CD4-positive, CD25-positive, alpha-beta regulatory T cell (primary cell): ENCODE results near the gene MAPK1. TPM values are rescaled to one million over a fixed set of nuclear protein-coding genes. Genes with fewer than 3 reads are reported as not detected.

Experiments
- ATAC-seq, 2 donors: fragments of 150-1000 bp; cut with Tn5 transposase; one replicate each; pipeline ENCODE4 v1.10.0; 2021; ENCODE audit warnings: low read depth in 2 of 2, moderate number of reproducible peaks in 2 of 2, moderate library complexity in 1 of 2
- DNase-seq, 3 donors: peaks; one replicate each; pipeline versions ENCODE4 v3.0.0 to v3.0.0-alpha.2; 2012 to 2022; ENCODE audit warnings: mixed read lengths in 1 of 3
- H3K27ac ChIP-seq: one replicate; pipeline ENCODE4 v1.7.0; 2013; ENCODE audit warnings: mild to moderate bottlenecking, low read length; ENCODE audit not compliant: insufficient read depth, poor library complexity, severe bottlenecking
- H3K27me3 ChIP-seq: one replicate; pipeline ENCODE4 v1.7.0; 2013; ENCODE audit warnings: low read length; ENCODE audit not compliant: control insufficient read depth, insufficient read depth
- H3K36me3 ChIP-seq: one replicate; pipeline ENCODE4 v1.7.0; 2013; ENCODE audit warnings: mild to moderate bottlenecking, low read length, moderate library complexity; ENCODE audit not compliant: control insufficient read depth, insufficient read depth
- H3K4me1 ChIP-seq: 2 replicates; pipeline ENCODE4 v1.7.0; 2013; ENCODE audit warnings: mild to moderate bottlenecking, low read length; ENCODE audit not compliant: insufficient read depth, control insufficient read depth, poor library complexity, severe bottlenecking
- H3K4me3 ChIP-seq: one replicate; pipeline ENCODE4 v1.7.0; 2013; ENCODE audit warnings: low read depth, mild to moderate bottlenecking, low read length, moderate library complexity
- H3K9me3 ChIP-seq, 2 experiments: 1 replicate in 1 of 2; 2 replicates in 1 of 2; pipeline ENCODE4 v1.7.0; 2013; ENCODE audit warnings: low read length in 2 of 2, mild to moderate bottlenecking in 1 of 2, moderate library complexity in 1 of 2; ENCODE audit not compliant: control insufficient read depth in 2 of 2
- H3K27ac Mint-ChIP-seq, 3 donors: one replicate each; pipeline ENCODE4 v1.8.0; 2020 to 2022; ENCODE audit warnings: mild to moderate bottlenecking in 3 of 3, mixed read lengths in 3 of 3, moderate library complexity in 2 of 3
- H3K27me3 Mint-ChIP-seq: one replicate; pipeline ENCODE4 v1.8.0; 2022; ENCODE audit warnings: mild to moderate bottlenecking, mixed read lengths
- H3K36me3 Mint-ChIP-seq: one replicate; pipeline ENCODE4 v1.8.0; 2020; ENCODE audit warnings: mixed read lengths
- H3K4me1 Mint-ChIP-seq, 4 donors: one replicate each; pipeline ENCODE4 v1.8.0; 2020 to 2022; ENCODE audit warnings: mixed read lengths in 4 of 4, mild to moderate bottlenecking in 1 of 4
- H3K4me3 Mint-ChIP-seq, 4 donors: one replicate each; pipeline ENCODE4 v1.8.0; 2020 to 2022; ENCODE audit warnings: mild to moderate bottlenecking in 4 of 4, mixed read lengths in 4 of 4, moderate library complexity in 3 of 4
- H3K9me3 Mint-ChIP-seq, 7 donors: one replicate each; pipeline ENCODE4 v1.8.0; 2020 to 2022; ENCODE audit warnings: mixed read lengths in 7 of 7, mild to moderate bottlenecking in 3 of 7, moderate library complexity in 2 of 7
- polyA plus RNA-seq, 4 donors: library from polyadenylated mRNA; unstranded; fragments of 300-500 nt; fragmentation: Illumina TruSeq; gene quantifications; one replicate each; pipeline ENCODE4 v1.2.3, GENCODE V29; 2021
- total RNA-seq: library from RNA; stranded (reverse); gene quantifications from one replicate; pipeline ENCODE4 v1.2.3, GENCODE V29; 2022

The MAPK1 gene
- total and polyA plus RNA-seq, 5 donors from 2014 or later = 46.5 to 88.0 (median 75.3) TPM

DNA sequence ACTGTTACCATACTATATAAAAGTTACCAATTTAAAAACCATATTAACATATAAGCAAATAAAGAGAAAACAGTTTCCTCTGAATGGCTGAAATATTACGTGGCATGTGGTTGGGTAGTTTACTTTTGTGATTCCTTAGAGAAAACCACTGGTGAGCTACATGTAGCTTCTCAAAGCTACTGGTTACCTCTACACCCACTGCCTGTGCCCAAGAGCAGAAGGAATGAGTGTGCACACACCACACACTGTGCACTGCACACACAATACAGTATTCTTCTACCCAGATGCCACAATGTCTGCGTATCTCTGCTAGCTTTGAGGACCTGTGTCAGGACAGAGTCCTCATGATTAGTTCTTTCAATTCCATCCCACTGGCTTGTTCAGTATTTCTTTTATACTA, 106.4 kb downstream of the MAPK1 start:
- Histone ChIP-seq H3K27me3 (no peaks in the 10 kb centered on the region), H3K36me3 (peaks cover 58% of the 10 kb centered on the region), H3K4me3 (no peak overlapping the region), H3K4me1 (peaks cover 20% of the 10 kb centered on the region), H3K9me3 (no peaks in the 10 kb centered on the region), H3K27ac (no peak overlapping the region)
- ATAC-seq (no peak), DNase-seq (no peak)
- H3K36me3 Mint-ChIP-seq = peaks cover 47% of the 10 kb centered on the region
- no peaks in the 10 kb centered on the region for H3K27me3 Mint-ChIP-seq
- H3K27ac Mint-ChIP-seq = no peak overlapping the region
- H3K4me1 Mint-ChIP-seq = peaks cover 0 to 23% (median 22%) of the 10 kb centered on the region in 4 donors
- no peaks in the 10 kb centered on the region for H3K9me3 Mint-ChIP-seq
- no peak overlapping the region for H3K4me3 Mint-ChIP-seq

DNA sequence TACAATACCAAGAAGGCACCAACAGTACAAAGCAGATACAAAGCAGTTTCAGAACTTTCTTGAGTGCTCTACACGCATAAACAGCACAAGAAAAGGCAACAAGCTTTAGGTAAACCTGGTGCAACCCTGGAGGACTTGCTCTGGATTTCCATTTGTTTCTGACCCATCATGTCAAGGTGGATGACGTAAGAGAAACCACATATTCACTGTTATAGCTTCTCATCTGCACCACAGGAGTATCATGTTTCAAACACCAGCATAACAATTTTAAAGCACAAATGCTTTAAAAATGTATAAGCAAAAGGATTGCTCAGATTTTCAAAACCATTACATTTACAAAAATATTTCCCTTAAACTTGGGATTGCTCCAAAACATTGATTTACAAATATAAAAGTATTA, 106.8 kb downstream of the MAPK1 start:
- H3K4me1 Mint-ChIP-seq = peaks cover 0 to 23% (median 21%) of the 10 kb centered on the region in 4 donors
- H3K36me3 Mint-ChIP-seq = peaks cover 49% of the 10 kb centered on the region
- DNase-seq (no peak), ATAC-seq (no peak)
- Histone ChIP-seq H3K36me3 (peaks cover 54% of the 10 kb centered on the region), H3K9me3 (no peaks in the 10 kb centered on the region), H3K27ac (no peak overlapping the region), H3K4me1 (peaks cover 20% of the 10 kb centered on the region), H3K4me3 (no peak overlapping the region), H3K27me3 (no peaks in the 10 kb centered on the region)
- H3K9me3 Mint-ChIP-seq = no peaks in the 10 kb centered on the region
- H3K27me3 Mint-ChIP-seq = no peaks in the 10 kb centered on the region
- H3K4me3 Mint-ChIP-seq = no peak overlapping the region
- H3K27ac Mint-ChIP-seq = no peak overlapping the region

DNA sequence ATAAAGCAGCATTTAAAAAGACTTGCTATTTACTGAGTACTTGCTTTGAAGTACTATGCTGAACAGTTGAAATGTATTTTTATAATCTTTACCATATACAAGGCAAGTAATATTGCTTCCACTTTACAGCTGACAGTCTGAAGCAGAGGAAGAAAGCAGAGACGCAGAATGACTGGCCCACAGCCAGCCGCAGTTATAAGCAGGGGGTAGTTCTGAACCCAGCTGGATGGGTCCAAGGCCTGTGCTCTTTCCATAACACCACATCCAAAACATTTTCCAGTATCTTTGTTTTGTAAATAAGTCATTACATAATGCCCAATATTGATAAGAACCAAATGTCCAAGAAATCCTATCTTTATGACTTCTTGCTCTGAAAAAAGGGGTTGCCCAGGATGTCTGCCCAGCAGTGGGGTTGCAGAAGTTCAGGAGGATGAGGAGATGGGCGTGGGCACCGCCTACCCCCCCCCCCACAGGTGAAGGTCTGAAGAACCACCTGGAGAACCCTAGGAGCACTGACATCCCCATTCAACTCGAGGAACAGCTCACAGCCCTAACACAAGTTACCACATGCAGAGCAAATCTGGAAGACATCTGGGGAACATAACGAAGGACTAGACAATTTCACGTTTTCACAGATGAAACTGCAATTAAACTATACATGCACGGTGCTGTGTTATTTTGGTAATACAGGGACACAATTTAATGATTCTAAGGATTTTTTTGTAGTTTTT, 107.6 kb downstream of the MAPK1 start:
- Histone ChIP-seq H3K36me3 (peaks cover 46% of the 10 kb centered on the region), H3K4me1 (peaks cover 17% of the 10 kb centered on the region), H3K4me3 (no peak overlapping the region), H3K9me3 (no peaks in the 10 kb centered on the region), H3K27me3 (no peaks in the 10 kb centered on the region), H3K27ac (no peak overlapping the region)
- ATAC-seq (no peak), DNase-seq (no peak)
- no peaks in the 10 kb centered on the region for H3K9me3 Mint-ChIP-seq
- H3K4me1 Mint-ChIP-seq = peaks cover 0 to 19% (median 16%) of the 10 kb centered on the region in 4 donors
- no peaks in the 10 kb centered on the region for H3K27me3 Mint-ChIP-seq
- no peak overlapping the region for H3K4me3 Mint-ChIP-seq
- H3K27ac Mint-ChIP-seq = no peak overlapping the region
- peaks cover 47% of the 10 kb centered on the region for H3K36me3 Mint-ChIP-seq

DNA sequence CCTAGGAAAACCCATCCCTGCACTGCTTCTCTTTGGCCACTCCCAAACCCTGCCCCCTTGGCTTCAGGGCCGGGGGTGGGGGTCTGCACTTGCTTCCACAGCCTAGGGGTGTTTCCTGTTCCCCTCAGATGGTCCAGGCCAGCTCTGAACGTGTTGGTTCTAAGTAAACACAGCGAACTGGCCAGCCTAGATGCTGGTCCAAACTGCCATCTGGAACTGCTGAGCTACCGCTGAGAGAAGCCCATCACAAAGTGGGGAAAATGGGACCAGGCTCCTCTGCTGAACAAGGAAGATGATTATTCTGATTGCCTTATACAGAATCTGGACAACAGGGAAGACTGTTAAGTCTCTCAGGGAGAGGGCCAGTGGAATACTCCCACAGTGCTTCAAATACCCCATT, 108.4 kb downstream of the MAPK1 start:
- no peak overlapping the region for H3K27ac Mint-ChIP-seq
- peaks cover 39% of the 10 kb centered on the region for H3K36me3 ChIP-seq

DNA sequence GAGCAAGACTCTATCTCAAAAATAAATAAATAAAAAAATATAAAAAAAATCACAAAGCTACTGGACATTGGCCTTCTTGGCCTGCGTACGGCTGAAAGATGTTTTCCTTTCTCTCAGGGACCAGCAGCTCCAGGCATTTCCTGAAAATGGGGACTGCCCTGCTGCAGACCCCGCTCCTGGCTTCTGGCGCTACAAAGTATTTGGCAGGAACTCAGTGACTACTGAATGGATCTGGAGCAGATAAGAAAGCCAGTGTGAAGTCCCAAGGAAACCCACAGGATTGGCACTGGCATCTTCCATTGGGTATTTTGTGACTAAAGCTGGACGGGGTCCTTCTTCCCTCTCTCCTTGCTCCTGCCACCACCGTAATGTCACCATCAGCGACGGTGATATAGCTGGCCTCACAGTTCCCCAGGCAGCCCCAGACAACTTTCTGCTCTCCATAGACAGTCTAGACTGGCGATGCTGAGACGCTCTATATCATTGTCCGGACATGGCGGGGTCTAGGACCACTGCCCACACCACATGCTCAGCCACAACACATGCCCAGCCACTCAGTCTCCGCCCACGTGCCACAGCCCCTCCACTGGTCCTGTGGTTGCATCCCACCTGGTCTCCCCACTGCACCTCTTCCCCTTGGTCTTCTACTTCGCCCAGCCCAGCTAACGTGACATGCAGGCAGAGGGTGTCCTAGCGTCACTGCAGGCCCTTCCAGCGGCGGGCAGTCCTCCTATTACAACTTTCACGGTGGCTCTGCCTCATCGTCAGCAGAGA, 109.2 kb downstream of the MAPK1 start:
- no peaks in the 10 kb centered on the region for H3K27me3 Mint-ChIP-seq
- no peak for ATAC-seq
- Histone ChIP-seq H3K9me3 (no peaks in the 10 kb centered on the region), H3K4me3 (no peak overlapping the region), H3K27ac (no peak overlapping the region), H3K4me1 (peaks cover 1% of the 10 kb centered on the region), H3K27me3 (no peaks in the 10 kb centered on the region), H3K36me3 (peaks cover 31% of the 10 kb centered on the region)
- H3K4me1 Mint-ChIP-seq = peaks cover 0 to 13% (median 5%) of the 10 kb centered on the region in 4 donors
- no peak overlapping the region for H3K4me3 Mint-ChIP-seq
- H3K36me3 Mint-ChIP-seq = peaks cover 37% of the 10 kb centered on the region
- DNase-seq = no peak
- no peaks in the 10 kb centered on the region for H3K9me3 Mint-ChIP-seq
- no peak overlapping the region for H3K27ac Mint-ChIP-seq

More for the DNA sequence above, 108.4 kb downstream of the MAPK1 start:
- peaks cover 43% of the 10 kb centered on the region for H3K36me3 Mint-ChIP-seq
- no peaks in the 10 kb centered on the region for H3K9me3 Mint-ChIP-seq
- no peaks in the 10 kb centered on the region for H3K27me3 ChIP-seq
- H3K4me3 Mint-ChIP-seq = peak overlapping the region in 1 of 4 donors; percentile 48
- H3K9me3 ChIP-seq = no peaks in the 10 kb centered on the region
- H3K27ac ChIP-seq = no peak overlapping the region
- no peak overlapping the region for H3K4me3 ChIP-seq
- peaks cover 0 to 15% (median 13%) of the 10 kb centered on the region in 4 donors for H3K4me1 Mint-ChIP-seq
- peaks cover 10% of the 10 kb centered on the region for H3K4me1 ChIP-seq
- no peaks in the 10 kb centered on the region for H3K27me3 Mint-ChIP-seq
- no peak for DNase-seq
- ATAC-seq = no peak

DNA sequence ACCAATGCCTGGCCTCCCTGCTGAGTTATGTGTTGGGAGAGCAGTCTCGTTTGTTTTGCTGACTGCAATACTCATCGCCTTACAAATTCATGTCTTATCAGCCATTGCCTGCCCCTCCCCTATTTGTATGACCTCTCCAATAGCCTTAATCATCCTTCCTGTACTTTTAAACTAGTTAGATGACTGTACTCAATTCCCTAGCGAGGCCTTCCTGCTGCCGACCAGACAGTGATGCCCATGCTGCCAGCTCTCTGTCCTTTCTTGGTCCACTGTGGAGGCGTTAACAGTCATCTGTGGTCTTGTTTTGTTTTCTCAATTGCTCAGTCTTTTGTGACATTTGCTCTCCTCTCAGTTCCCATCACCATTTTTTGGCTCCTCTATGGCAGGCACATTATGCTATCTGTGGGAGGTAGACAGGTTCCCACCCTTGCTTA, 111.6 kb downstream of the MAPK1 start:
- no peaks in the 10 kb centered on the region for H3K27me3 ChIP-seq
- H3K27ac ChIP-seq = no peak overlapping the region
- H3K4me1 ChIP-seq = no peaks in the 10 kb centered on the region
- Mint-ChIP-seq H3K27ac (peak overlapping the region in 1 of 3 donors; percentile 63), H3K9me3 (no peaks in the 10 kb centered on the region), H3K4me1 (peaks cover 0 to 7% (median 2%) of the 10 kb centered on the region in 4 donors), H3K27me3 (no peaks in the 10 kb centered on the region), H3K4me3 (no peak overlapping the region), H3K36me3 (peaks cover 29% of the 10 kb centered on the region)
- H3K36me3 ChIP-seq = peaks cover 10% of the 10 kb centered on the region
- no peaks in the 10 kb centered on the region for H3K9me3 ChIP-seq
- H3K4me3 ChIP-seq = no peak overlapping the region
- DNase-seq (no peak), ATAC-seq (no peak)

DNA sequence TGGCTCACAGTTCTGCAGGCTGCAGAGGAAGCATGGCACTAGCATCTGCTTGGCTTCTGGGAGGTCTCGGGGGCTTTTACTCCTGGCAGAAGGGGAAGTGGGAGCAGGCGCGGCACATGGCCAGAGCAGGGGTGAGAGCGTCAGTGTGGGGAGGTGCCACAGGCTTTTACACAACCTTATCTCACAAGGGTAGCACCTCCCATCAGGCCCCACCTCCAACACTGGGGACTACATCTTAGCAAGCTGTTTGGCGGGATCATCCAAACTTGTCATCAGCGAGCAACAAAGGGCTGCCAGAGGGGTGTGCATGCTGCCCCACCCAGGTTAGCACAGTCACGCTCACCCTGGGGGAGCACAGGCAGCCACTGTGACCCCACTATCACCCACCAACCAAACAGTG, 112.9 kb downstream of the MAPK1 start:
- ATAC-seq (peak; percentile 22 to 45), DNase-seq (no peak)
- H3K27me3 Mint-ChIP-seq = no peaks in the 10 kb centered on the region
- H3K27me3 ChIP-seq = no peaks in the 10 kb centered on the region
- H3K36me3 Mint-ChIP-seq = peaks cover 29% of the 10 kb centered on the region
- peak overlapping the region in 1 of 3 donors; percentile 70 for H3K27ac Mint-ChIP-seq
- no peak overlapping the region for H3K4me3 Mint-ChIP-seq
- H3K4me1 ChIP-seq = no peaks in the 10 kb centered on the region
- no peak overlapping the region for H3K4me3 ChIP-seq
- H3K4me1 Mint-ChIP-seq = peaks cover 0 to 7% (median 2%) of the 10 kb centered on the region in 4 donors
- H3K9me3 Mint-ChIP-seq = no peaks in the 10 kb centered on the region
- peaks cover 8% of the 10 kb centered on the region for H3K36me3 ChIP-seq
- H3K27ac ChIP-seq = no peak overlapping the region
- H3K9me3 ChIP-seq = no peaks in the 10 kb centered on the region
